ENCODE measurements around the gene BMP10. TPM values are rescaled to one million over a fixed set of nuclear protein-coding genes. Genes with fewer than 3 reads are reported as not detected.

The BMP10 gene
- polyA plus RNA-seq, 1 of the 3 experiments (the other 2 are of a cell fraction): not detected

- peaks cover 17 to 24% of the 10 kb centered on the region in 2 experiments for H3K4me1 ChIP-seq (ENCODE audit: control insufficient read depth in 1 of 2, insufficient read depth in 2 of 2, low read depth in 1 of 2, low read length in 1 of 2)
- no peak for DNase-seq
- peaks cover 8% of the 10 kb centered on the region for H3F3A ChIP-seq (replicated peaks; ENCODE audit: insufficient read depth)
- ChIA-PET POLR2A (no interaction called here), CTCF (no interaction called here)
- peak overlapping the region; percentile 52; the same call in 1 of the 2 replicates for H2AFZ ChIP-seq (ENCODE audit: low read depth)
- no peaks in the 10 kb centered on the region for H3K79me2 ChIP-seq (ENCODE audit: insufficient read depth)
- WGBS (ENCODE audit: low lambda C conversion rate): 89% methylated on average over 3 of the region's 3 CpGs
- no peaks in the 10 kb centered on the region for H4K20me1 ChIP-seq (ENCODE audit: insufficient read depth)
- no peaks in the 10 kb centered on the region for H3K27me3 ChIP-seq (ENCODE audit: insufficient read depth)
- no peak overlapping the region for H3K4me3 ChIP-seq (ENCODE audit: low read depth in 2 of 2, low read length in 1 of 2)
- peak overlapping the region in 1 of 2 experiments; percentile 59; a peak in 2 of 4 replicates for H3K27ac ChIP-seq (ENCODE audit: low read depth in 2 of 2, low read length in 1 of 2)
- no peaks in the 10 kb centered on the region for H3K9me2 ChIP-seq
- H3K9ac ChIP-seq: no peak overlapping the region; the same call in 1 of the 2 replicates
- no peaks in the 10 kb centered on the region for H3K36me3 ChIP-seq (replicated peaks in 1 of 2; ENCODE audit: control insufficient read depth in 1 of 2, insufficient read depth in 2 of 2, low read length in 1 of 2)
- TF ChIP-seq CTCF (IDR thresholded peaks at IDR 0.05) (no peak), RAD21 (IDR thresholded peaks at IDR 0.05; ENCODE audit: low read length) (no peak), JUND (IDR thresholded peaks at IDR 0.05) (no peak), TAF1 (IDR thresholded peaks at IDR 0.05; ENCODE audit: borderline replicate concordance, low read depth, low read length) (no peak), RXRA (IDR thresholded peaks at IDR 0.05; ENCODE audit: borderline replicate concordance, low read depth) (no peak), TCF12 (IDR thresholded peaks at IDR 0.05) (peak; percentile 15; the same call in 1 of the 2 replicates), EZH2phosphoT487 (IDR thresholded peaks at IDR 0.05; ENCODE audit: borderline replicate concordance, low read depth) (no peak), FOSL2 (IDR thresholded peaks at IDR 0.05; ENCODE audit: borderline replicate concordance, low read depth) (0 out of 2 replicates have a peak, but pooled peaks have one; percentile 3), FOXJ3 (CRISPR knock-in tag; IDR thresholded peaks at IDR 0.05) (no peak), SMC3 (IDR thresholded peaks at IDR 0.05; ENCODE audit: low read depth, low read length) (no peak), ELF1 (IDR thresholded peaks at IDR 0.05) (no peak), NRF1 (IDR thresholded peaks at IDR 0.05; ENCODE audit: low read depth, low read length) (no peak), PBX3 (IDR thresholded peaks at IDR 0.05) (no peak), FOXM1 (IDR thresholded peaks at IDR 0.05; ENCODE audit: low read depth) (no peak), ZBTB33 (IDR thresholded peaks at IDR 0.05; ENCODE audit: borderline replicate concordance, low read depth) (no peak)
- peak overlapping the region; percentile 34; the same call in 1 of the 2 replicates for H3K4me2 ChIP-seq
- H3K9me3 ChIP-seq: no peaks in the 10 kb centered on the region
Observed at GRCh38 chr2:68831686-68832232, 39.4 kb downstream of the BMP10 start.

Measured in SK-N-SH (cell line).